SH-SY5Y (cell line): ENCODE measurements around the gene FER.

Source experiments
- GATA2 ChIP-seq: IDR thresholded peaks from 2 replicates; pipeline ENCODE4 v1.6.1; 2011; ENCODE audit warnings: mild to moderate bottlenecking, low read depth, low read length
- GATA3 ChIP-seq: IDR thresholded peaks from 2 replicates; pipeline ENCODE4 v1.6.1; 2011; ENCODE audit warnings: low read depth, mild to moderate bottlenecking, low read length, moderate library complexity

DNA sequence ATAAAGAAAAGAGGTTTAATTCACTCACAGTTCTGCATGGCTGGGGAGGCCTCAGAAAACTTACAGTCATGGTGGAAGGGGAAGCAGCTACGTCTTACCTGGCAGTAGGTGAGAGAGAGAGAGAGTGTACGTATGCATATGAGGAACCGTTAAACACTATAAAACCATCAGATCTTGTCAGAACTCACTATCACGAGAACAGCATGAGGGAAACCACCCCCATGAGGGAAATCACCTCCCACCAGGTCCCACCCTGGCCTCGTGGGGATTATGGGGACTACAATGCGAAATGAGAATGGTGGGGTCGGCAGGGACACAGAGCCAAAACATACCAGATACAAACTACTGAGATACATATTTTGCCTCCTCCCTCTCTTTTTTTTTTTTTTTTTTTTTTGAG lies 10.8 kb upstream of the FER start:
- TF ChIP-seq GATA2 (no peak), GATA3 (no peak)
